Measurements from ENCODE around the gene CASZ1.

GRCh38 chr1:10819198-10819901, 22.9 kb upstream of the CASZ1 start:
- TF ChIP-seq CTCF (IDR thresholded peaks at IDR 0.05) = no peak
- TF ChIP-seq EP300 (IDR thresholded peaks at IDR 0.05) = no peak
- TF ChIP-seq POLR2A (IDR thresholded peaks at IDR 0.05) = no peak
